K562 (cell line): Measurements from ENCODE around the gene ARID5B. TPM values are rescaled to one million over a fixed set of nuclear protein-coding genes. Genes with fewer than 3 reads are reported as not detected.
A peak's percentile ranks its signal among the peaks of the same experiment; 100 is the strongest.

Source experiments
- ARID2 ChIP-seq: fragments of 450-650 bp; IDR thresholded peaks from 2 replicates; pipeline ENCODE4 v1.6.1; 2017; ENCODE audit warnings: antibody characterized with exemption, mild to moderate bottlenecking
- ARNT ChIP-seq, 2 experiments: fragments of 450-650 bp; IDR thresholded peaks; 2 replicates each; pipeline ENCODE4 v1.6.1; 2016; ENCODE audit warnings: mild to moderate bottlenecking in 1 of 2
- C11orf30 ChIP-seq: fragments of 450-650 bp; IDR thresholded peaks from 2 replicates; pipeline ENCODE4 v1.6.1; 2016; ENCODE audit warnings: low read depth, mild to moderate bottlenecking
- DDX20 ChIP-seq: fragments of 450-650 bp; IDR thresholded peaks from 2 replicates; pipeline ENCODE4 v1.6.1; 2016; ENCODE audit warnings: missing genetic modification characterization, low read depth, mild to moderate bottlenecking, missing compliant biosample characterization, moderate library complexity
- FOSL1 ChIP-seq: fragments of 200-800 bp; sonication (Bioruptor generic); conservative IDR thresholded peaks from 2 replicates; pipeline ENCODE4 v1.6.1; 2016; ENCODE audit warnings: missing genetic modification characterization, missing compliant biosample characterization
- FOXJ2 ChIP-seq: fragments of 200-800 bp; sonication (Bioruptor generic); IDR thresholded peaks from 2 replicates; pipeline ENCODE4 v1.6.1; 2016; ENCODE audit warnings: missing genetic modification characterization, missing compliant biosample characterization
- HDAC1 ChIP-seq, 2 experiments: fragments of 450-650 bp; IDR thresholded peaks; 2 replicates each; pipeline ENCODE4 v1.6.1; 2016 to 2017; ENCODE audit warnings: inconsistent platforms in 1 of 2, mild to moderate bottlenecking in 1 of 2, moderate library complexity in 1 of 2
- JUND ChIP-seq, 2 experiments: IDR thresholded peaks; 2 replicates in 1 of 2; 3 replicates in 1 of 2; pipeline ENCODE4 v1.6.1; 2011; ENCODE audit warnings: borderline replicate concordance in 2 of 2, low read depth in 2 of 2, low read length in 2 of 2, improper control_type of control experiment in 1 of 2, missing biosample characterization in 1 of 2, missing genetic modification characterization in 1 of 2, missing genetic modification reagents in 1 of 2
- KAT2B ChIP-seq: IDR thresholded peaks from one replicate; pipeline ENCODE4 v1.6.1; 2012; ENCODE audit warnings: low read depth, mild to moderate bottlenecking, control low read depth, inconsistent platforms, low read length, moderate library complexity
- KDM2B ChIP-seq: fragments of 250-450 bp; sonication (Bioruptor Pico); IDR thresholded peaks from 2 replicates; pipeline ENCODE4 v1.8.0; 2021; ENCODE audit warnings: mild to moderate bottlenecking, moderate library complexity
- MAFG ChIP-seq: fragments of 450-650 bp; conservative IDR thresholded peaks from 2 replicates; pipeline ENCODE4 v1.6.1; 2016; ENCODE audit warnings: missing genetic modification characterization, missing compliant biosample characterization
- NFE2 ChIP-seq: IDR thresholded peaks from 2 replicates; pipeline ENCODE4 v1.6.1; 2014; ENCODE audit warnings: antibody characterized with exemption, low read depth
- NFRKB ChIP-seq: fragments of 450-650 bp; IDR thresholded peaks from 2 replicates; pipeline ENCODE4 v1.6.1; 2016; ENCODE audit warnings: low read depth
- PTTG1 ChIP-seq: fragments of 450-650 bp; IDR thresholded peaks from 2 replicates; pipeline ENCODE4 v1.6.1; 2016; ENCODE audit warnings: low read depth, mild to moderate bottlenecking, missing genetic modification characterization, missing compliant biosample characterization
- PYGO2 ChIP-seq: fragments of 450-650 bp; IDR thresholded peaks from 2 replicates; pipeline ENCODE4 v1.6.1; 2016; ENCODE audit warnings: mild to moderate bottlenecking, missing genetic modification characterization, moderate library complexity, missing compliant biosample characterization
- RBM39 ChIP-seq: fragments of 200-400 bp; formaldehyde crosslinking; optimal IDR thresholded peaks from 2 replicates; pipeline ENCODE3; 2018; ENCODE audit warnings: low read depth, low read length
- SUPT5H ChIP-seq: fragments of 450-650 bp; IDR thresholded peaks from 2 replicates; pipeline ENCODE4 v1.6.1; 2016
- TCF7L2 ChIP-seq: fragments of 150-350 bp; IDR thresholded peaks from 2 replicates; pipeline ENCODE4 v1.6.1; 2016; ENCODE audit warnings: low read depth, mild to moderate bottlenecking, low read length, moderate library complexity
- ZNF79 ChIP-seq: fragments of 250-450 bp; sonication (Bioruptor Pico); IDR thresholded peaks from 2 replicates; pipeline ENCODE4 v1.4.0; 2020; ENCODE audit warnings: low read depth, mild to moderate bottlenecking, moderate library complexity
- polyA plus RNA-seq, 8 experiments: library from polyadenylated mRNA; depleted of rRNA in 4 of 8; stranded (reverse) in 5 of 8; unstranded in 3 of 8; fragments of >200 nt; fragmentation: Nextera tagmentation in 2 of 8; fragmentation: Illumina TruSeq in 1 of 8; extraction: Ambion mirVana in 2 of 8; extraction: Trizol in 1 of 8; gene quantifications; 2 replicates each; pipeline versions ENCODE4 v1.2.1 to v1.2.3, GENCODE V29; 2011 to 2014; ENCODE audit warnings: inconsistent platforms in 1 of 8, missing spikeins in 1 of 8
- total RNA-seq, 7 experiments: library from RNA; depleted of rRNA in 6 of 7; stranded (reverse); fragments of >200 nt in 6 of 7; fragmentation: Illumina TruSeq in 2 of 7; extraction: Trizol in 2 of 7; gene quantifications; 2 replicates each; pipeline versions ENCODE4 v1.2.1 to v1.2.3, GENCODE V29; 2011 to 2021; ENCODE audit warnings: low replicate concordance in 1 of 7
- TF ChIP-seq, protein P1 (sequence below): fragments of 450-650 bp; formaldehyde crosslinking; IDR thresholded peaks from 2 replicates; pipeline ENCODE4 v1.4.0; 2022; ENCODE audit warnings: missing genetic modification characterization
- TF ChIP-seq, protein P2 (sequence below): fragments of 250-450 bp; sonication (Bioruptor Pico); IDR thresholded peaks from 2 replicates; pipeline ENCODE4 v1.9.0; 2021; ENCODE audit warnings: mild to moderate bottlenecking, inconsistent platforms
- TF ChIP-seq, protein P3 (sequence below): IDR thresholded peaks from 2 replicates; pipeline ENCODE4 v1.6.1; 2014; ENCODE audit warnings: antibody characterized with exemption

The ARID5B gene
- total and polyA plus RNA-seq, 9 of the 15 experiments (the other 6 are each of a cell fraction or from before 2014, with no cell fraction given) = 0.48 to 1.6 (median 0.80) TPM

DNA sequence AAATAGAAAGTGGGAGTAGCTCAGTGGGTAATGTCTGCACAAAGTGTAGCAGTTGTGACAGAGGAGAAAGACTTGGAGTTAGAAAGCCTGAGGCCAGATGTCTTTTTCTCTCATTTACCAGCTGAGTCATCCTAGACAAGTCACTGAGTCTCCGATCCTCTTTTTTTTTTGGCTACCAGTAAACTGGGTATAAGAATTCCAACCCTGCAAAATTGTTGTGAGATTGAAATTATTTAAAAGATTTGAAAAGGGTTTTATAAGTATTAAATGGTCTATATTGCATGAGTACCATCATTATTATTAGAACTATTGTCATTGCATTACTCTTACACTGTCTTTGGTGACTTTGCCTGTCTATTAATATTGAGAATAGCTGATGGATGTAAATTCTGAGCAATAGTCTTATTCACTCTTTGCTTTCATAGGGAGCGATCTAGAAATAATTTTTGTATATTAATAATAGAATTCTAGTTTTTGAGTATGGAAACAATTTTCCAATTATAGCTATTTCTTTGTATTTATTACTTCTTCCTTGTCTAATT is 74.0 kb downstream of the ARID5B start (continued):
- 0 out of 2 replicates have a peak, but pooled peaks have one; percentile 19 for TF ChIP-seq JUND (IDR thresholded peaks at IDR 0.05; ENCODE audit: borderline replicate concordance, low read depth, low read length)
- TF ChIP-seq JUND (tag; IDR thresholded peaks at IDR 0.05; ENCODE audit: borderline replicate concordance, low read depth, low read length) = peak; percentile 32; the same call in 1 of the 3 replicates
- TF ChIP-seq ZNF79 (CRISPR knock-in tag) = no peak
- TF ChIP-seq RBM39 = no peak
- TF ChIP-seq, protein P1, sequence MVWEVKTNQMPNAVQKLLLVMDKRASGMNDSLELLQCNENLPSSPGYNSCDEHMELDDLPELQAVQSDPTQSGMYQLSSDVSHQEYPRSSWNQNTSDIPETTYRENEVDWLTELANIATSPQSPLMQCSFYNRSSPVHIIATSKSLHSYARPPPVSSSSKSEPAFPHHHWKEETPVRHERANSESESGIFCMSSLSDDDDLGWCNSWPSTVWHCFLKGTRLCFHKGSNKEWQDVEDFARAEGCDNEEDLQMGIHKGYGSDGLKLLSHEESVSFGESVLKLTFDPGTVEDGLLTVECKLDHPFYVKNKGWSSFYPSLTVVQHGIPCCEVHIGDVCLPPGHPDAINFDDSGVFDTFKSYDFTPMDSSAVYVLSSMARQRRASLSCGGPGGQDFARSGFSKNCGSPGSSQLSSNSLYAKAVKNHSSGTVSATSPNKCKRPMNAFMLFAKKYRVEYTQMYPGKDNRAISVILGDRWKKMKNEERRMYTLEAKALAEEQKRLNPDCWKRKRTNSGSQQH = no peak
- no peak for TF ChIP-seq ARID2
- no peak for TF ChIP-seq KAT2B
- TF ChIP-seq HDAC1 (IDR thresholded peaks at IDR 0.05) = no peak
- TF ChIP-seq FOSL1 = peak; percentile 56
- no peak for TF ChIP-seq TCF7L2
- no peak for TF ChIP-seq FOXJ2 (tag)
- no peak for TF ChIP-seq KDM2B
- TF ChIP-seq, protein P2, sequence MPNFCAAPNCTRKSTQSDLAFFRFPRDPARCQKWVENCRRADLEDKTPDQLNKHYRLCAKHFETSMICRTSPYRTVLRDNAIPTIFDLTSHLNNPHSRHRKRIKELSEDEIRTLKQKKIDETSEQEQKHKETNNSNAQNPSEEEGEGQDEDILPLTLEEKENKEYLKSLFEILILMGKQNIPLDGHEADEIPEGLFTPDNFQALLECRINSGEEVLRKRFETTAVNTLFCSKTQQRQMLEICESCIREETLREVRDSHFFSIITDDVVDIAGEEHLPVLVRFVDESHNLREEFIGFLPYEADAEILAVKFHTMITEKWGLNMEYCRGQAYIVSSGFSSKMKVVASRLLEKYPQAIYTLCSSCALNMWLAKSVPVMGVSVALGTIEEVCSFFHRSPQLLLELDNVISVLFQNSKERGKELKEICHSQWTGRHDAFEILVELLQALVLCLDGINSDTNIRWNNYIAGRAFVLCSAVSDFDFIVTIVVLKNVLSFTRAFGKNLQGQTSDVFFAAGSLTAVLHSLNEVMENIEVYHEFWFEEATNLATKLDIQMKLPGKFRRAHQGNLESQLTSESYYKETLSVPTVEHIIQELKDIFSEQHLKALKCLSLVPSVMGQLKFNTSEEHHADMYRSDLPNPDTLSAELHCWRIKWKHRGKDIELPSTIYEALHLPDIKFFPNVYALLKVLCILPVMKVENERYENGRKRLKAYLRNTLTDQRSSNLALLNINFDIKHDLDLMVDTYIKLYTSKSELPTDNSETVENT = no peak
- TF ChIP-seq, protein P3, sequence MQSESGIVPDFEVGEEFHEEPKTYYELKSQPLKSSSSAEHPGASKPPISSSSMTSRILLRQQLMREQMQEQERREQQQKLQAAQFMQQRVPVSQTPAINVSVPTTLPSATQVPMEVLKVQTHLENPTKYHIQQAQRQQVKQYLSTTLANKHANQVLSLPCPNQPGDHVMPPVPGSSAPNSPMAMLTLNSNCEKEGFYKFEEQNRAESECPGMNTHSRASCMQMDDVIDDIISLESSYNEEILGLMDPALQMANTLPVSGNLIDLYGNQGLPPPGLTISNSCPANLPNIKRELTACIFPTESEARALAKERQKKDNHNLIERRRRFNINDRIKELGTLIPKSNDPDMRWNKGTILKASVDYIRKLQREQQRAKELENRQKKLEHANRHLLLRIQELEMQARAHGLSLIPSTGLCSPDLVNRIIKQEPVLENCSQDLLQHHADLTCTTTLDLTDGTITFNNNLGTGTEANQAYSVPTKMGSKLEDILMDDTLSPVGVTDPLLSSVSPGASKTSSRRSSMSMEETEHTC = no peak
- TF ChIP-seq MAFG = peak; percentile 65; the same call in 1 of the 2 replicates
- no peak for TF ChIP-seq NFRKB
- TF ChIP-seq SUPT5H = no peak
- TF ChIP-seq C11orf30 = peak; percentile 28; the same call in 1 of the 2 replicates
- no peak for TF ChIP-seq PYGO2 (tag)
- TF ChIP-seq PTTG1 (tag) = no peak
- TF ChIP-seq NFE2 = peak; percentile 81
- no peak for TF ChIP-seq ARNT (IDR thresholded peaks at IDR 0.05)
- TF ChIP-seq DDX20 (tag) = no peak
- TF ChIP-seq, all 486 proteins: peak for 6
